GM23248 (cell line): ENCODE measurements around the gene ZNF14. TPM values are rescaled to one million over a fixed set of nuclear protein-coding genes. Genes with fewer than 3 reads are reported as not detected.
"Not testable (repeated sequence)": the region's sequence is repeated elsewhere in the genome, so short reads cannot be mapped to it uniquely, and the experiment has no call there.

ENCODE experiments used
- DNase-seq: peaks from one replicate; pipeline ENCODE4 v3.0.0-alpha.2; 2015
- H2AFZ ChIP-seq: fragments of 200-600 bp; sonication (generic); 2 replicates; pipeline ENCODE4 v1.6.1; 2016; ENCODE audit warnings: antibody characterized with exemption
- H3F3A ChIP-seq: fragments of 200-600 bp; sonication (generic); 2 replicates; pipeline ENCODE4 v1.6.1; 2016; ENCODE audit warnings: mild to moderate bottlenecking, antibody characterized with exemption, mixed run types; ENCODE audit not compliant: insufficient read depth
- H3K27ac ChIP-seq: fragments of 200-600 bp; sonication (generic); 2 replicates; pipeline ENCODE4 v1.5.1; 2016; ENCODE audit warnings: mild to moderate bottlenecking
- H3K27me3 ChIP-seq: fragments of 200-600 bp; sonication (generic); replicated peaks from 2 replicates; pipeline ENCODE4 v1.6.1; 2016; ENCODE audit warnings: mild to moderate bottlenecking; ENCODE audit not compliant: insufficient read depth
- H3K36me3 ChIP-seq: fragments of 200-600 bp; sonication (generic); 2 replicates; pipeline ENCODE4 v1.6.1; 2016; ENCODE audit warnings: low read depth, mild to moderate bottlenecking
- H3K4me1 ChIP-seq: fragments of 200-600 bp; sonication (generic); 2 replicates; pipeline ENCODE4 v1.6.1; 2016; ENCODE audit warnings: mild to moderate bottlenecking; ENCODE audit not compliant: insufficient read depth
- H3K4me2 ChIP-seq: fragments of 200-600 bp; sonication (generic); one replicate; pipeline ENCODE4 v1.6.1; 2016; ENCODE audit warnings: mild to moderate bottlenecking; ENCODE audit not compliant: unreplicated experiment
- H3K4me3 ChIP-seq: fragments of 200-600 bp; sonication (generic); 2 replicates; pipeline ENCODE4 v1.5.1; 2016; ENCODE audit warnings: mild to moderate bottlenecking
- H3K79me2 ChIP-seq: fragments of 200-600 bp; sonication (generic); 2 replicates; pipeline ENCODE4 v1.6.1; 2016; ENCODE audit warnings: mild to moderate bottlenecking; ENCODE audit not compliant: insufficient read depth
- H3K9ac ChIP-seq: fragments of 200-600 bp; sonication (generic); 2 replicates; pipeline ENCODE4 v1.6.1; 2016; ENCODE audit warnings: mild to moderate bottlenecking
- H3K9me2 ChIP-seq: fragments of 200-600 bp; sonication (generic); 2 replicates; pipeline ENCODE4 v1.6.1; 2016; ENCODE audit warnings: mixed run types, mild to moderate bottlenecking, moderate library complexity; ENCODE audit not compliant: insufficient read depth
- H3K9me3 ChIP-seq: fragments of 200-600 bp; sonication (generic); one replicate; pipeline ENCODE4 v1.6.1; 2017; ENCODE audit warnings: low read depth
- H4K20me1 ChIP-seq: fragments of 200-600 bp; sonication (generic); 2 replicates; pipeline ENCODE4 v1.6.0; 2016; ENCODE audit not compliant: insufficient read depth
- EZH2 ChIP-seq: fragments of 200-600 bp; sonication (generic); IDR thresholded peaks from 2 replicates; pipeline ENCODE4 v1.6.1; 2018; ENCODE audit warnings: antibody characterized with exemption, mild to moderate bottlenecking; ENCODE audit not compliant: insufficient read depth, poor library complexity, severe bottlenecking
- EZH2phosphoT487 ChIP-seq: fragments of 200-600 bp; sonication (generic); IDR thresholded peaks from 2 replicates; pipeline ENCODE4 v1.6.1; 2018; ENCODE audit warnings: antibody characterized with exemption, moderate library complexity, mild to moderate bottlenecking, low read depth; ENCODE audit not compliant: insufficient read depth
- WGBS, 2 experiments: methylation state at CpG; one replicate each; pipeline ENCODE4 v1.1.6; 2015 to 2017; ENCODE audit warnings: low lambda C conversion rate in 2 of 2, low coverage in 1 of 2; ENCODE audit errors: missing lambda C conversion rate in 2 of 2; 5-methylcytosine and 5-hydroxymethylcytosine counted together
- in situ Hi-C: fragments of 300-500 bp; cut with MboI; formaldehyde crosslinking; loops from 2 replicates; pipeline ENCODE4 v1.15.0; 2020
- polyA plus RNA-seq: library from polyadenylated mRNA; unstranded; fragments of >200 nt; fragmentation: Nextera tagmentation; extraction: Ambion mirVana; gene quantifications from 2 replicates; pipeline ENCODE4 v1.2.1, GENCODE V29; 2016
- total RNA-seq: library from RNA; depleted of rRNA; stranded (reverse); fragments of >200 nt; shearing (Covaris generic); gene quantifications from 2 replicates; pipeline ENCODE4 v1.2.3, GENCODE V29; 2014

Gene ZNF14
- total and polyA plus RNA-seq, 2 experiments from 2014 or later, result 3.3 to 3.8 TPM

GRCh38 chr19:19747357-19748220 lies 14.7 kb upstream of the ZNF14 start:
- TF ChIP-seq EZH2 (no peak), EZH2phosphoT487 (no peak)
- no peak overlapping the region for H2AFZ ChIP-seq

GRCh38 chr19:19746286-19747213 lies 13.6 kb upstream of the ZNF14 start:
- in situ Hi-C loops, result no loop called here
- no peaks in the 10 kb centered on the region for H3K9me2 ChIP-seq
- WGBS, 2 experiments, result 34 to 40% methylated on average over 14 to 15 of the region's 15 CpGs

More at GRCh38 chr19:19747357-19748220, 14.7 kb upstream of the ZNF14 start:
- Histone ChIP-seq H3K27me3 (no peaks in the 10 kb centered on the region), H3K4me2 (no peak overlapping the region), H3K9me2 (no peaks in the 10 kb centered on the region), H3K4me3 (no peak overlapping the region), H4K20me1 (no peaks in the 10 kb centered on the region), H3K27ac (no peak overlapping the region), H3K9ac (no peak overlapping the region), H3K4me1 (no peaks in the 10 kb centered on the region), H3K9me3 (no peaks in the 10 kb centered on the region), H3K36me3 (no peaks in the 10 kb centered on the region), H3K79me2 (no peaks in the 10 kb centered on the region), H3F3A (no peaks in the 10 kb centered on the region)
- 45 to 57% methylated on average over 13 of the region's 13 CpGs for WGBS, 2 experiments
- DNase-seq, result no peak
- in situ Hi-C loops, result no loop called here

DNA sequence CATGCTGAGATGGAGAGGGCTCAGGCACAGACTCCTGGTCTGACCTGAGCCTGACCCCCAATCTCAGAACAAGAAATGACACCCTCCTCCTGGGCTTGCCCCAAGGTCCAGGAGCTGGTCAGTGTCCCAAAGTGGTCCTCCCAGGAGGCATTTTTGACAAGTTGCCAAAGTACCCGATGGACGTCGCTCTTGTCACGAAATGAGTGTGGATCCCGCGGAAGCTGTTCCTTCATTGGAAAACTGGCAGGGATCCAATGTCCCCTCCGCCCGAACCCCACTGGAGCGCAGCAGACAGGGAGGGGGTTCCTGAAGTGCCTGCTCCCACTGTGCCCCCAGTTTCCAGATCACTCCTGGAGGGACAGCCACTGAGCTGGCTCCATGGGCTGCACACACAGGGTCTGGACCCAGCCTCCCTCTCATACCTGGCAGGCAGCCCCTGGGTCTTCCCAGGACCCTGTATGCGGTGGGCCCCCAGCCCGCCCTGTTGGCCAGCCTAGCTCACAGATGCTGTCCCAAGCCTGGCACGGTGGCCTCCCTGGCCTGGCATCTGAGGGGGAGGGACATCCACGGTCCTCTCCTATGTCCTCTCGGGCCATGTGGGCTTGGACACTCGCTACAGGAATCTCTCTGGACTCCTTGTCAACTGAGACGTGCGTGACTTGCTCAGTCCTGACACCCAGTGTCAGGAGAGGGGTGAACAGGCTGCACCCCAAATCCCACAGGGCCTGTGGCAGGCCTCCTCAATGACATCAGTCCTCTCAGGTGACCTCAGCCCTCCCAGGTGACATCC lies 12.8 kb upstream of the ZNF14 start:
- WGBS, 2 experiments, result 51 to 56% methylated on average over 17 of the region's 17 CpGs
- no peak for TF ChIP-seq EZH2
- no peak for TF ChIP-seq EZH2phosphoT487
- no peak overlapping the region for H3K9ac ChIP-seq
- in situ Hi-C loops, result no loop called here
- no peaks in the 10 kb centered on the region for H3K9me3 ChIP-seq
- no peak overlapping the region for H2AFZ ChIP-seq
- no peak for DNase-seq
- H3K36me3 ChIP-seq, result no peaks in the 10 kb centered on the region
- H3K4me3 ChIP-seq, result no peak overlapping the region
- no peaks in the 10 kb centered on the region for H4K20me1 ChIP-seq
- H3K4me1 ChIP-seq, result no peaks in the 10 kb centered on the region
- H3K27ac ChIP-seq, result no peak overlapping the region
- H3K4me2 ChIP-seq, result no peak overlapping the region
- no peaks in the 10 kb centered on the region for H3K79me2 ChIP-seq
- no peaks in the 10 kb centered on the region for H3F3A ChIP-seq
- H3K9me2 ChIP-seq, result no peaks in the 10 kb centered on the region
- H3K27me3 ChIP-seq, result no peaks in the 10 kb centered on the region

More at GRCh38 chr19:19746286-19747213, 13.6 kb upstream of the ZNF14 start:
- Histone ChIP-seq H3K4me1 (no peaks in the 10 kb centered on the region), H3K4me2 (no peak overlapping the region), H4K20me1 (no peaks in the 10 kb centered on the region), H3K9ac (no peak overlapping the region), H2AFZ (no peak overlapping the region), H3K9me3 (no peaks in the 10 kb centered on the region), H3K27me3 (no peaks in the 10 kb centered on the region), H3K4me3 (no peak overlapping the region), H3K36me3 (no peaks in the 10 kb centered on the region), H3K79me2 (no peaks in the 10 kb centered on the region), H3F3A (no peaks in the 10 kb centered on the region), H3K27ac (no peak overlapping the region)
- no peak for TF ChIP-seq EZH2
- no peak for TF ChIP-seq EZH2phosphoT487
- DNase-seq, result no peak

DNA sequence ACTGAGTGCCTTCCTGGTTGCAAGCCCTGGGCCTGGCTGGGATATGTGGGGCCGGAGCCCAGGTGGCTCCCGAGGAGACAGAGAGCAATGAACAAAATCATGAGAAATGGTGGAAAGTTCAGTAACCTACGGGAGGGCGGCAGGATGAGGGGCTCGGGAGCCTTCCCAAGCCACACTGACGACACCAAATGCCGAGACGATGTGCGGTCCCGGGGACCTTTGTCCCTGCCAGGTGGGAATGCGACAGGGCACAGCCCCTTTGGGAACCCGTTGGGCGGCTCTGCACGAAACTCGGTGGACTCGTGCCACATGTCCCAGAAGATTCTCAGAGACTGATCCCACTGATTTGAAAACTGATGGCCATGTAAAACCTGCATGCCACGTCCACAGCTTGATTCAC lies 11.7 kb upstream of the ZNF14 start:
- H3K27ac ChIP-seq, result no peak overlapping the region
- H3K79me2 ChIP-seq, result no peaks in the 10 kb centered on the region
- H2AFZ ChIP-seq, result no peak overlapping the region
- H4K20me1 ChIP-seq, result no peaks in the 10 kb centered on the region
- H3K9me2 ChIP-seq, result no peaks in the 10 kb centered on the region
- in situ Hi-C loops, result no loop called here
- no peak overlapping the region for H3K9ac ChIP-seq
- no peaks in the 10 kb centered on the region for H3F3A ChIP-seq
- H3K36me3 ChIP-seq, result no peaks in the 10 kb centered on the region
- no peak overlapping the region for H3K4me2 ChIP-seq
- WGBS, 2 experiments, result 56 to 63% methylated on average over 17 of the region's 17 CpGs
- DNase-seq, result no peak
- H3K27me3 ChIP-seq, result no peaks in the 10 kb centered on the region
- TF ChIP-seq EZH2phosphoT487 (no peak), EZH2 (no peak)
- H3K4me3 ChIP-seq, result no peak overlapping the region
- no peaks in the 10 kb centered on the region for H3K4me1 ChIP-seq
- no peaks in the 10 kb centered on the region for H3K9me3 ChIP-seq

DNA sequence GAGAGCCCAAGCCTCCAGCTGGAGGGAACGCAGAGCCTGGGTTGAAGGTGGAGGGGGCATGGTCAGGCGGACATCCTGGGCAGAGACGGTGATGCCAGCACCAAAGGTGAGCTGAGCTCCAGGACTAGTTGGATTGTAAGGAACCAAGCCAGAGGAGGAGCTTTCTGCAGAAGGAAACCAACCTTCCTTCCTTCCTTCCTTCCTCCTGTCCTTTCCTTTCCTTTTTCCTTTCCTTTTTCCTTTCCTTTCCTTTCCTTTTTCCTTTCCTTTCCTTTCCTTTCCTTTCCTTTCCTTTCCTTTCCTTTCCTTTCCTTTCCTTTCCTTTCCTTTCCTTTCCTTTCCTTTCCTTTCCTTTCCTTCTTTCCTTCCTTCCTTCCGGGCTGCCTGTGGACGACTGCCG lies 11.0 kb upstream of the ZNF14 start:
- H3K36me3 ChIP-seq, H3K4me1 ChIP-seq, H3K27ac ChIP-seq, H3K4me3 ChIP-seq, H3K4me2 ChIP-seq, H2AFZ ChIP-seq, H3K9ac ChIP-seq, H4K20me1 ChIP-seq, H3K9me3 ChIP-seq, H3K27me3 ChIP-seq, H3F3A ChIP-seq, H3K9me2 ChIP-seq, in situ Hi-C loops, H3K79me2 ChIP-seq, DNase-seq: not testable (repeated sequence)
- WGBS, 2 experiments, result 40 to 51% methylated on average over 6 of the region's 6 CpGs
